NCI-H1417 (cell line): ENCODE measurements around the gene COPS4.
"Not testable (repeated sequence)": the region's sequence is repeated elsewhere in the genome, so short reads cannot be mapped to it uniquely, and the experiment has no call there.

ENCODE experiments used
- DNase-seq, 3 experiments: peaks; one replicate each; lab custom pipeline; 2025; lab: John Stamatoyannopoulos, UW

COPS4 gene

DNA sequence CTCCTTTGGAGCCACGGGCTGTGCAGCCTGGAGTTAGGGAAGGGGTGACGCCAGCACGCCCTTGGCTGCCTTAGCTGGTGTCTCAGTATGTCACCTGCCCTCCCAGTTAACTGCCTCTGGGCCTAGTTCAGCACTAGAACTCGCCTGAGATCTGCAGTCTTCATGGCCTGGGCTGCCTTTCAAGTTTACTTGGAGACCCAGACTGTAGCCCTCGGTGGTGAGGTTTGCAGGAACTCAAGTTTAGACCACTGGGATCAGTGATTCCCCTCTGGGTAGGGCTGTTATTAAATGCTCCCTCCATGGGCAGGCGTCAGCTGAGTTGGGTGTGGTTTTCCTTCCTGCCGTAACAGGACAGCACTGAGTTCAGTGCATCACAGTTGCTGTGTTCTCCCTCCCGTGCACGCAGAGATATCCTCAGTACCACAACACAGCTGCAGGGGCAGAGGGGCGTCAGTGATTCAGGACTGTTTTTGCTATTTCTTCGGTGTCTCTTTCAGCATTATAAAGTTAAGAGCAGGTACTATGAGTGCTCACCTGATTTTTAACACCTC, 49.0 kb downstream of the COPS4 start:
- DNase-seq: no peak

DNA sequence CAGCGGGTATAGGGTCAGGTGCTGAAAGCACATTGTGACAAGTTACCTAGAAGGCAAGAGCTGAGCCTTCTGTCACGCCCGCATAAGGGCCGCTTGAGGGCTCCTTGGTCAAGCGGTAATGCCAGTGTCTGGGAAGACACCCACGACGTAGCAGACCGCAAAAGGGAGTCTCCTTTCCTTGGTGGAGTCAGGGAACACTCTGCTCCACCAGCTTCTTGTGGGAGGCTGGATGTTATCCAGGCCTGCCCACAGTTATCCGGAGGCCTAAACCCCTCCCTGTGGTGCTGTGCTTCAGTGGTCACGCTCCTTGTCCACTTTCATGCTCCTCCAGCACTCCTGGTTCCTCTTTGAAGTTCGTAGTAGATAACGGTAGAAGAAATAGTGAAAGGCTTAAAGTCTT, 50.0 kb downstream of the COPS4 start:
- not testable (repeated sequence) for DNase-seq

DNA sequence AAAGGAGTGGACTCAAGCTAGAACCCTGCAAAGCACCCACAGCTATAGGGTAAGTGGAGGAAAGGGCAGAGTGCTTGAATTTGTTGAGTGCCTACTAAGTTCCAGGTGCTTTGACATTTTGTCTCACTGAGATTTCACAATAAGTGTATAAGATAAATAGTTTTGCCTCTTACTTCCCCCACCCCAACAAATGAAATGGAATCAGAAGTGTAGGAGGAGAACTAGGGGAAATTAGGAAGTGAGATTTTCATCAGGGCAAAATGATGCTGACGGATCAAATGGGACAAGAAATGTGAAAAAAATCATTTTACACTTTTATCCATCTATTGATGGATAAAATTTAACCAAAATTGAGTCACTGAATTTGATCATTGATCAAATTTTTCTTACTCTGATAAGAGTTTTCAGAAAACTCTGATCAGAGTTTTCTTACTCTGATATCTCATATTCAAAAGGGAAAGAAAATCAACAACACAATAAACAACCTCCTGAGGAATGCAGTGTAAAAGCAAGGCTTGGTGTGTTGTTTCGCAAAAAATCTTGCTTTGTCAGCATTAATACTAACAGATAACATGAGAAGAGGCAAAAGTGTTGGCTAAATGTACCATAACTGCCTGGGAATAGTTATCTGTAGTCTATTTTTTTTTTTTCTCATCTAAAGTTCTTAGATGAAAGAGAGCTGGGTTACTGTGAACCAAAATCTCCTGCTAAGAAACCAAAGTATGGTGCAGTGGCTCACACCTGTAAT, 54.6 kb downstream of the COPS4 start:
- DNase-seq: no peak

DNA sequence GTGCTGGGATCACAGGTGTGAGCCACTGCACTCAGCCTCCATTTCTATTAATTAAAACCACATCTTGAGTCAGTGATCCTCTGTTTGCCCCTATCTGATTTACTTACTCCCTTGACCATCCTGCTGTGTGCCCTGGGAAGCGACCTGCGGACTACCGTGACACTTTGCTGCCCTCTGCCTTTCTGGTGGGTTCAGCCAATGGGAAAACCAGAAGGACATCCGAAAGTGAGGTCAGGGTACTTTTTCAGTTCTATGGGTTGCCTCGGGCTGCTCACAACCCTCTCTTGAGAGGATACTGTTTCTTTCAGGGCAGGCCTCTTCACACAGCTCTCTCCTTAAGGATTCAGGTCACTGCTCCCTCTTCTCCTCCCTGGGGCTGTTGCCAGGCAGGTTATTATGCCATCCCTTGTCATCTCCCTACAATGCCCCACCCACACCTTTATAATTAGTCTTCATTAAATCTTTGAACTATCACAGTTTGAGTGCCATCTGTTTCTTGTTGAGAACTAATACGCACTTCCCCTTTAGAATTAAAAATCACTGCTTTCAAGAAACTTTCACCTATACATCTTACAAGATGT, 58.2 kb downstream of the COPS4 start:
- no peak for DNase-seq

DNA sequence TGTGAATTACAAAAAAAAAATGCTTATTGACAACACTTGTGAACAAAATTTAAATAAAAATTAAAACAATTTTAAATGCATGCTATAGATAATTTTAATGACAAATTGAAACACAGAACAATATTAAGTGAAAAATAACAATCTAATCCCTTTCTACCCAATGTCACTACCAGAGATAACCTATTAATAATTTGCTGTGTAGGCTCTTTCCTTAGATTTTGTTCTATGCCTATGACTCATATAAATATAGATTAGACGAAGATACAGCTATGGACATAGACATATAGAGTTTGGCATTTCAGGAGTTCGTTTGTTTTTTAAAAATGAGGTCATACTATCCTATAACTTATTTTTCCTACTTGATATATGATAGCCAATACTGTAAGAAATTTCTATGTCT, 61.4 kb downstream of the COPS4 start:
- DNase-seq: no peak

DNA sequence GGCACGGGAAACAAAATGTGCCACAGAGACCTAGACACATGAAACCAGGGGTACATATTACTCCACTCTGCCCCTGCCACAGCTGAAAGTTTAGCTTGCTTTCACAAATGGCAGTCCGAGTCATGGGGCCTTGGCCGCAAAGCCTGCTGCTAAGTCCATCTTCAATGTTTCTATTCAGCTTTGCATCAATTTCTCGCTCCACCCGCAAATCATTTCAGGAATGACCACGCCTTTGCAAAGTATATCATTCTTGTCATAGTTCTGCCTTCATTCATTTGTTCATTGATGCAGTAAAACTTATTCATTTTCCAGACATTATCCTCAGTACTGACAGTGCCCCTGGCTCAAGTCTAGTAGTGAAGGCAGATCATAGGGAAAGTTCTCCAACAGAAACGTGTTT, 70.0 kb downstream of the COPS4 start:
- DNase-seq: no peak

DNA sequence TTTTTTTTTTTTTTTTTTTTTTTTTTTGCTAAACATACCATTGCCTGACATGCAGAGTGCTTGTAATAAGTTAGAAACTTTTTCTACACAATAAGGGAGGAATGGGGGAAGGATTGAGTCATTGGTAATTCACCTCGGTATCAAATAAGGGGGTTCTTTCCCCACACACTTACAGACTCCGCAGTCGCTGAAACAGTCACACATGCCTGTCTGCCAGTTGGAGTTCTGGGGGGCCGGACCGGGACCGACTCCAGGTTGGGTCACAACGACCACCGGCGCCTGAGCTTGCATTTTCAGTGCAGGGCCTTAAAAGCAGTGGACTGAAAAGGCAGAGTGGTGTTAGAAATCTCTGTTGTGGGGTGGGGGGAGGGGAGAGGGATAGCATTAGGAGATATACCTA, 72.6 kb downstream of the COPS4 start:
- DNase-seq: no peak

DNA sequence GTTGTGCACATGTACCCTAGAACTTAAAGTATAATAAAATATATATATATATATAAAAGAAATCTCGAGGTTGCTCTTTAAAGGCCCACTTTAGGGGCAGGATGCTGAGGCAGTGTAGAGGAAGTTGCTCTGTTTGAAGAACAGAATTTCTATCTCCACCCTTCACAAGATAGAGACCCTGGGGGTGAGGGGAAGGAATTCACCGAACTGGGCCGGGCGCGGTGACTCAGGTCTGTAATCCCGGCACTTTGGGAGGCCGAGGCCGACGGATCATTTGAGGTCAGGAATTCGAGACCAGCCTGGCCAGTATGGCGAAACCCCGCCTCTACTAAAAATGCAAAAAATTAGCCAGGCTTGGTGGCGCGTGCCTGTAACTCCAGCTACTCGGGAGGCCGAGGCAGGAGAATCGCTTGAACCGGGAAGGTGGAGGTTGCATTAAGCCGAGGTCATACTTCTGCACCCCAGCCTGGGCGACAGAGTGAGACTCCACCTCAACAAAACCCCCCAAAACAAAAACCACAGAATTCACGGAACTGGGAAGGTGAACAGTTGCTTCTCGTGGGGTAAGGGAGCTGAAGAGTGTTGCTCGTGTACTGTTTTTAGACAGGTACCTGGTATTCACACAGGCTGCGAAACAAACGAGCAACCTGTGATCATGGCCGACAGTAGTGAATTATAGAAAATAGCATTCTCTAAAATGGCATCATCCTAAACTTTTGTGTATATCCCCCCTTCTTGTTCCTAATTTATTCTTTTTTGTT, 73.3 kb downstream of the COPS4 start:
- no peak for DNase-seq

DNA sequence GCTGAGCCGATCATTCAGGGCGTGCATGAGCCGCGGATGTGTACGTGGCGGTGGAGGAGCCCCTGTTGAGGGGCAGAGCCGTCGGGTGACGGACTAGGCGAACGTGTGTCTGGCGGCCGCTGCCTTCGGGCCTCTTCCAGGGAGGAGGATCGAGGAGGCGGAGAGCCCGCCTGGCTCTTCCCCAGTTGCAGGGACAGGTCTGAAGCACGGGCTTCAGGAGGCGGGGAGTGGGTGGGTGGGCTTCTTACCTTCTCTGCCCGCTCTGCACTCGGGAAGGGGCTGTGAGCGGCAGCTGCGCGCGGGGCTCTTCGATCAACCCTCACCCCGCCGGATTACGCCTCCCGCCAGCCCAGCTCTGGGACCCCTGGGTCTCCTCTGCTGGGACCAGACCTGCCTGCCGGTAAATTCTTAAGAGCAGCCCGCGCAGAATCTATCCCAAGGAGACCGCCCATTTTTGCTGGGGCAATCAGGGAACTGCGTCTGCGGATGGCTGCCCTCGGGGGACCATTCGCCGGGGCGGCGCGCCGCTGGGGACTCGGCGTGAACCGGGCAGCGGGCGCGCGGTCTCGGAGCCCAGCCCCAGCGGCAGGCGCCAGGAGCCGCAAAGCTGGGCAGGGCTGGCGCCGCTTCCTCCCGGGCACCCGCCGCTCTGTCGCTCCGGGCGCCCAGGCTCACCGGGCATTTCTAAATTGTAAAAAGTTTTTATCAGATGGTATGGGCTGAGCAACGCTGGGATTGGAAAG, 74.7 kb downstream of the COPS4 start:
- DNase-seq: peak; percentile 63 to 89 (median 85)

DNA sequence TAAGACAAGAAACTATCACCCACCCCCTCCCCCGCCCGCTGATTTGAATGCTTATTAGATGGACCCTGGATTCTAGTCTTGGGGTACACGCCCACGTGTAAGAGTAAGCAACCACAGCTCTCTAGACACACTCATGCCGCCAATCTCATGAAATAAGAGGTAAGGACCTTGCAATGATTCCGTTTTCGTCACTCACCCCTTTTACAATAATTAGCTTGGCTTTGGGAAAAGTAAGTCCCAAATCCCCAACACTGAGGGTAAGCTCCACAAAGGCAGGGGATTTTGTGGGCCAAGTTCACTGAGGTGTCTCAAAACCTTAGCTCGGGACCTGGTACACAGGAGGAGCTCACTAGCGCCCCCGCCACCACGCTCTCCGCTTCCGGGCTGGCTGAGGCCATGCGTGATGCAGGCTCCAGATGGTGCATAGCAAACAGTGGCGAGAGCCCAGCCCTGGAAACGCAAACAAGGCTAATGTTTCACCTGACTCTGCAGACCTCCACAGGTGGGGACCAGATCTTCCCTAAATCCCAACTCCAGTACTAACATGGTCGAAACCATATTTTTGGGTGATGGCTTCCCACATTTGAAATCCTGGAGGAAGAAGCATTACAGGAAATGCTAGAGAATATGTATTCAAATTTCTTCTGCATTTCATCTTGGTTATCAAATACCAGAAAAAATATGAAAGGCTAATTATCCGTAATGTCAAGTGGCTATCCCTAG, 75.4 kb downstream of the COPS4 start:
- peak; percentile 92 to 96 (median 95) for DNase-seq

DNA sequence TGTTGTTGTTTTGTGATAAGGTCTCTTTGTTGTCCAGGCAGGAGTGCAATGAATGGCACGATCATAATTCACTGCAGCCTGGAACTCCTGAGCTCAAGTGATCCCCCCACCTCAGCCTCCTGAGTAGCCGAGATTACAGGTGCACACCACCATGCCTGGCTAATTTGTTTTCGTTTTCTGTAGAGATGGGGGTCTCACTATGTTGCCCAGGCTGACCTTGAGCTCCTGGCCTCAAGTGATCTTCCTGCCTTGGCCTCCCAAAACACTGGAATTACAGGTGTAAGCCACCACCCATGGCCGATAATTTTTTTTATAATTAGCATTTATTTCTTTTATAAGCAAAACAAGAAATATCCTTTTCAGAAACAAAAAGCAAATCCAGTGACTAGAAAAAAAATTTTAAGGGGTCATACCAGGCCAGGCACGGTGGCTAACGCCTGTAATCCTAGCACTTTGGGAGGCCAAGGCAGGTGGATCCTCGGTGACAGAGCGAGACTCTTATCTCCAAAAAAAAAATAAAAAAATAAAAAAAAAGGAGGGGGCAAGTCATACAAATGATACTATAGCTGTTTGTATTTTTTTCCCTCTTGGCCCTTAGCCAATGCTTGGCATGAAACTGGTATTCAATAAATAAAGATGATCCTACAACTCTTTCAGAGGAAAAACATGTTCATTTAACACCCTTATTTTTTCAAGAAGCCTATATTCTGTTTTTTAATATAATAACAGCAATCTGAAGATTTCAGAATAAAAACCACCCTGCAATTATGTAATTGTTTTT, 76.2 kb downstream of the COPS4 start:
- DNase-seq: peak in 1 of 3 experiments; percentile 37

DNA sequence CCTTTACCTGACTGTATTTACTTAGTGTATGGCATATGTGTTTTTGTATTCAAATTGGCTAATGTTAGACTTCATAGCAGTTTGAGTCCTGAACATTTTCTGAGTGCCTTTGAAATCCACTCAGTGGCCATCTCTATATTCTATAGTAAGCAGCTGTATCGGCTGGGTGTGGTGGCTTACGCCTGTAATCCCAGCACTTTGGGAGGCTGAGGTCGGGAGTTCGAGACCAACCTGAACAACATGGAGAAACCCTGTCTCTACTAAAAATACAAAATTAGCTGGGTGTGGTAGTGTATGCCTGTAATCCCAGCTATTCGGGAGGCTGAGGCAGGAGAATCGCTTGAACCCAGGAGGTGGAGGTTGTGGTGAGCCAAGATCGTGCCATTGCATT, 76.8 kb downstream of the COPS4 start:
- not testable (repeated sequence) for DNase-seq

DNA sequence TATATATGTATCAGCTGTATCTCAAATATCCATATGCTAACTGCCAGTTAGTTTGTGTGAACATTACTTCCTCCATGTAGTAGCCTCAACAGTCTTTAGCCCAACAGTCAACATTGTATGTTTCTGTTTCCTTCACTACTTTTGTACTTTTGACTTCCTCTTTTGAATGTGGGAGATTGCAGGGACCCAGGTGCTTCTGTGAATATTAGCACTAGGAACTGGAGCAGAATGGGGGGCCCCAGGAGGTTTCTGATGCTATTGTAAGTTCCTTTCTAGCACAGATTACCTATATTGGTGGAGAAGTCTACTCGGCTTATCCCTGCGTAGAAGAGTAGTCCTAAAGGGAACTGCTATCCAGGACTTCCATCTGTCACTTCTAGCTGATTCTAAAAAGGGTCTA, 77.2 kb downstream of the COPS4 start:
- DNase-seq: no peak

DNA sequence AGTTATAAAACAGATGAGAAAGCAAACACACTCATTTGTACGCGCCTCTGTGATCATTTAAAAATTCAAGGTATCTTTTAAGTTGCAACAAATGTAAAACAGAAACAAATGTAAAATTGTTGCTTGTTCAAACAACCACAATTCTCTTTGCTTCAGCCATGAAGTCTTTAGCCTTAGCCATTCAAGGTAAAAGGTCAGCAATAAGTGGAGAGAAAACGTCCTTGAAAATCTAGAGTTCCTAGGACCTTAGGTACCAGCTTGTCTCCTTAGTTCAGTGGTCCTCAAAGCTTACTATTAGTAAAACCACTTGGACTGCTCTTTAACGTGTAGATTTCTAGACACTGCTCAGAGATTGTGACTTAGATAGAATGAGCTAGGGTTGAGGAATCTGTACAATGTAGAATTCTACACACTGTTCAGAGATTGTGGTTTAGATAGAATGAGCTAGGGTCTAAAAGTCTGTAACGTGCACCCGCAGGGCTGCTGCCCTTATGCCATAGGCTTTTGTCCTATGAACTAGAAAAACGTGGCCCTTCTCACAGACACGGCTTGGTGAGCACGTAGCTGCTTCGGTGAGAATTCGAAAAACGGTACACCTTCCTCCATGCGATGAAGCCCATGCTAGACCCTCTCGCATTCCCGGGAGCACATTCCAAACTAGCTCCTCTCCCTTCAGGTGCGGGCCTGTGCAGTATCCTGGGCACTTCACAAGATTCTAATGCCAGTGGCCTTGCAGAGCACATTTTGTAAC, 77.9 kb downstream of the COPS4 start:
- no peak for DNase-seq

DNA sequence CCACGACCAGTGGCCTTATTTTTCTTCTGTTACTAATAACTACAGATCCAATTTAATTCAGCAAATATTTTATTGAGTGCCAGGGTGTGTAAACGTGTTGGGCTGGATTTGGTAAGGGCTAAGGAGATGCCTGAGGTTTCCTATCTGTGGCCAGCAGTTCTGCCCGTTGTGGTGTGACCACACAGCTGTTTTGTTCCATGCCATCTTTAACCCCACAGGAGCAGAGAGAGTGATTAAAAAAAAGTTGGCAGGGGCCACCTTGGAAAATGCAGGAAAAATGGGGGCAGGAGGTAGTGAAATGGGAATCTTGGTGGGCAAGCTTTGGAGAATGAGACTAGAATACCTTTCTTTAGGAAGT, 78.4 kb downstream of the COPS4 start:
- DNase-seq: no peak

DNA sequence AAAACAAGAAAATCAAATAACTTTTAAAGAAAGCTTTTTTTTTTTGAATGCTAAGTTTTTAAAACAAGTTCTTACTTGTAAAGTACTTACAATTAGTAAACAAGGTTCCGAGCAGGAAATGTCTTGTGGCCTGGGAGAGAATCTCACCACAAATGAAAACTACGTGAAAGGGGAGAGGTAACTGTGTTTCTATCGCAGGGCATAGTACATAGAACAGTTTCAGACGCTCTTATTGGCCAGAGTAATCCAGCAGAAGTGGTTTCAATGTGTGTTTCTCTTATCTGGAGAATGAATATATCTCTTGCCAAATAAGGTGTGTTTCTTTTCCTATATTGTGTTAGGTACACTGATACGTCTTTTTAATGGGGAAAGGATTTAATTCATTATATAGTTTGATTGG, 79.6 kb downstream of the COPS4 start, which contains the start of gene PLAC8:
TSS of gene PLAC8 (minus strand) at position 154 of the 400 bp plus-strand sequence. CDS start 6,808 bp downstream, outside the sequence.
- DNase-seq: no peak

DNA sequence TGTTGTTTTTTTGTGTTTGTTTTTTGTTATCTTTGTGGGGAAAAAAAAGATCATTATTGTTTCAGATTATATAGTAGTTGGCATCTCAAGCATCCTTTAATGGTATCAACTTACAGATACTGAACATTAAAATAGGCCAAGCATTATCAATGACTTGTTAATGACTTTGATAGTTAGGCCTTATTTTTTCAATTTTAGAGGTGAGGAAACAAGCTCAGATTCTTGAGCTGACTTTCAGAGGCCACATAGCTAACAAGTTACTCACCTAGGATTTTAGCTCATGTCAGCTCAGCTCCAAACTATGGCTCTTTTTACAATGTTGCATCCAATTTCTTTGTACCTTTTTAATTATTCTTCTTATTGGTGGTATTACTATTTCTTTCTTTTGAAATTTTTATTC, 80.0 kb downstream of the COPS4 start:
- no peak for DNase-seq

DNA sequence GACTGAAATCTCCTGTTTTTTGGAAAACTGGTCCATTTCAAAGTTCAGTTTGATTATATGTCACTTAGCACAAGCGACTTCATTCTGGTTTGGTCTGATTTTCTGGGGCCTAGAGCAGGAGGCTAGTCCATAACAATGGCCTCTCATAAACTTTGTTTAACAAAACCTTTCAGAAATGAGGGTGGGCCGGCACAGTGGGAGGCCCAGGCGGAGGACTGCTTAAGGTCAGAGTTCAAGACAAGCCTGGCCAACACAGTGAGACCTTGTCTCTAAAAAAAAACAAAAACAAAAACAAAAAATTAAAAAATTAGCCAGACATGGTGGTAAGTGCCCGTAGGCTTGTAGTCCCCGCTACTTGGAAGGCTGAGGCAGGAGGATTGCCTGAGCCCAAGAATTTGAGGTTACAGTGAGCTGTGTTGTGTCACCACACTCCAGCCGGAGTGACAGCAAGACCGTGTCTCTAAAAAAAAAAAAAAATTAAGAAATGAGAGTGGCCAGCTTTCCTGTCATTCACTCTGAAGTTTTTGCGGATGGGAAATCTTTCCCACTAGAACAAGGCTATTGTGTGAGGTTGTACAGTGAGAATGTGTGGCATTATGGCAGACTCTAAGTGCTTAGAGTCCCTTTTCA, 80.8 kb downstream of the COPS4 start:
- no peak for DNase-seq

DNA sequence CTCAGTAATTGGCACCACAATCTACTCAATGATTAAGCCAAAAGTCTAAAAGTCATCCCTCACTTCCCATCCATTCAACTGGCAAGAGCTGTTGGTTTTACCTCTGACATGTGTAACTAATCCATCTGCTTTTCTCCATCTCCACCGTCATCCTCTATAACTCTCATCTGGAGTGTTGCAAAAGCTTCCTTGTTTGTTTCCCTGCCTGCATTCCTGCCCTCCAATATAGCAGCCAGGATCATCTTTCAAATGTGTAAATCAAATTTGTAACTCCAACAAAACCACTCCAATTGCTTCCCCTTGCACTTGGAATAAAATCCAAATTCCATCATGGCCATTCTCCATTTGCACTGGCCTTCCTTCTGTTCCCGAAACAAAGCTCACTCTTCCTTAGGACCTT, 83.9 kb downstream of the COPS4 start:
- DNase-seq: no peak
